GM19238 (cell line): ENCODE results near the gene NR1D2.
"Not testable (repeated sequence)": the region's sequence is repeated elsewhere in the genome, so short reads cannot be mapped to it uniquely, and the experiment has no call there.

Source experiments
- DNase-seq: peaks from one replicate; pipeline ENCODE4 v3.0.0; 2011; ENCODE audit warnings: low spot score; ENCODE audit not compliant: insufficient read length

Gene NR1D2

GRCh38 chr3:24003466-24003865 lies 58.4 kb downstream of the NR1D2 start:
- no peak for DNase-seq

GRCh38 chr3:24004171-24004938 lies 59.3 kb downstream of the NR1D2 start:
- DNase-seq = no peak

- no peak for DNase-seq
Observed at GRCh38 chr3:24005669-24006068, 60.6 kb downstream of the NR1D2 start.

- not testable (repeated sequence) for DNase-seq
Observed at GRCh38 chr3:24010834-24011233, 65.7 kb downstream of the NR1D2 start.

GRCh38 chr3:24012589-24013269 lies 67.6 kb downstream of the NR1D2 start:
- DNase-seq = no peak

GRCh38 chr3:24017305-24017704 lies 72.2 kb downstream of the NR1D2 start:
- no peak for DNase-seq

- no peak for DNase-seq
Observed at GRCh38 chr3:24018784-24019570, 73.9 kb downstream of the NR1D2 start.

GRCh38 chr3:24019585-24019984 lies 74.5 kb downstream of the NR1D2 start:
- no peak for DNase-seq

- no peak for DNase-seq
Observed at GRCh38 chr3:24020036-24020691, 75.1 kb downstream of the NR1D2 start.

- no peak for DNase-seq
Observed at GRCh38 chr3:24023197-24023596, 78.1 kb downstream of the NR1D2 start.

GRCh38 chr3:24025805-24026204 lies 80.7 kb downstream of the NR1D2 start:
- DNase-seq = no peak

- DNase-seq = not testable (repeated sequence)
Observed at GRCh38 chr3:24026665-24027064, 81.6 kb downstream of the NR1D2 start.

GRCh38 chr3:24027946-24028345 lies 82.9 kb downstream of the NR1D2 start:
- DNase-seq = no peak
